GM21528 (cell line): ENCODE data around the gene CBS.
"Not testable (repeated sequence)": the region's sequence is repeated elsewhere in the genome, so short reads cannot be mapped to it uniquely, and the experiment has no call there.

ENCODE experiments used
- ATAC-seq: cut with Tn5 transposase; IDR thresholded peaks from one replicate; pipeline ENCODE4 v1.9.1; 2021; ENCODE audit warnings: mild to moderate bottlenecking, moderate library complexity; ENCODE audit not compliant: unreplicated experiment, low FRiP score

The CBS gene

DNA sequence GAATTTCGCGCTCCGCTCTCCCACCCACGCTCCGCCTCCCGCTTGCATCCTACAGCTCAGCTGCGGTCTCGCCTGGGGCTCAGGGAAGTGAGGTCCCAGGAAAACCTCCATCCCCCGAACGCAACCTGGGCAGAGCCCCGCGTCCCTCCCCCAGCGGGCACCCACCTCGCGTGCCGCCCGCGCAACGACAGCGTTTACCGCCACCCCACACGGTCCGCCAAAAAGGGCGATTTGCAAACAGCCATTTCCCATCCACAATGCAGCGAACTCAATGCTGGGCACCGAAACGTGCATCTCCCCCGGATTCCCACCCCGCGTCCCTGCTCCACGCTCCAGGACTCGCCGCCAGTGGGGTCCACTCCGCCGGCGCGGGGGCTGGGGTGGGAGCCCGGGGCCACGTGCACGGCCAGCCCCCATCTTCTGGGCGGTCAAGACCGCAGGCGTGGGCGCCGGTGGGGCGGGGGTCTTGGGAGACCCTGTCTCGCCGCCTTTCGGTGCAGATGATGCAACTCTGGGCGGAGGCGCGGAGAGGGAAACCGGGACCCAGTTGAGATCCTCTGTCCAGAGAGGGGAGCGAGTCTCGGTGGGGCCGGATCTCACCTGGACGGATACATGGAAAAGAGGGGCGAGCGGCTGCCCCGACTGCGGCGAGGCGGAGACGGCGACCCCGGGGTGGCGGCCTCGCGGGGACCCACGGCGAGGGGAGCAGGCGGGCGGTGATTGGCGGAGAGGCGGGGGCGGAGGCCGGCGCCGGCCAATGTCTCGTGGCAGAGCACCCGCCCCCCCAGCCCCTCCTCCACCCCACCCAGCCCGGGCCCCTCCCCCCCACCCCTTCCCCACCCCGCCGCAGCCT is at the start of gene CBS:
Gene CBS (minus strand): TSS at position 666 of the 853 bp plus-strand sequence. CDS start 3,642 bp downstream, outside the sequence.
- not testable (repeated sequence) for ATAC-seq

DNA sequence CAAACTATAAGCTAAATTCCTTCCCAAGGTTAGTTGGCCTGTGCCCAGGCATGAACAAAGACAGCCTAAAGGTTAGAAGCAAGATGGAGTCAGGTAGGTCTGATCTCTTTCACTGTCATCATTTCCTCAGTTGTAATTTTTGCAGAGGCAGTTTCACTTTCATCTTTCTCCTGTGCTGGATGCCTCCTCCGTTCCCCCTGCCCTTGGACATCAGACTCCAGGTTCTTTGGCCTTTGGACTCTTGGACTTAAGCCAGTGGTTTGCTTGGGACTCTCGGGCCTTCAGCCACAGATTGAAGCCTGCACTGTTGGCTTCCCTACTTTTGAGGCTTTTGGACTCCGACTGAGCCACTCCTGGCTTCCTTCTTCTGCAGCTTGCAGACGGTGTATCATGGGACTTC is 40.3 kb upstream of the CBS start:
- not testable (repeated sequence) for ATAC-seq

GRCh38 chr21:43114483-43114882 is 38.8 kb upstream of the CBS start:
- not testable (repeated sequence) for ATAC-seq

DNA sequence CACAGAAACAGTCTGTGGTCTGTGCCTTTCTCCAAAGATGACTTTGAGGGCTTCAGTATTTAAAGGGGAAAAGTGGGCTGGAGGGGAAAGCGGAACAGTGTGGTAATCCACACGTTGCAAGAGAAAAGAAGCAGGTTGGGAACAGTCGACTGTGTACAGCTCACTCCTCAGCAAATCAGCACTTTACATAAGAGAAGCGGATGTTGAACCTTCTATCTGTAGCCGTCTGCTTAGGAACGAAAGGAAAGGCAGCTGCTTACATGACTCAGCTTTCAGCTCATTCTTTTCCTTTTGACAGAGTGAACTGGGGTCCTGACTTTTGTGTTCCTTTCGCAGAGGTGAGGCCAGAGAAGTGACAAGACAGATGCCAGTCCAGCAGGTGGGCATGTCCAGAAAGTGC is 33.4 kb upstream of the CBS start:
- not testable (repeated sequence) for ATAC-seq

DNA sequence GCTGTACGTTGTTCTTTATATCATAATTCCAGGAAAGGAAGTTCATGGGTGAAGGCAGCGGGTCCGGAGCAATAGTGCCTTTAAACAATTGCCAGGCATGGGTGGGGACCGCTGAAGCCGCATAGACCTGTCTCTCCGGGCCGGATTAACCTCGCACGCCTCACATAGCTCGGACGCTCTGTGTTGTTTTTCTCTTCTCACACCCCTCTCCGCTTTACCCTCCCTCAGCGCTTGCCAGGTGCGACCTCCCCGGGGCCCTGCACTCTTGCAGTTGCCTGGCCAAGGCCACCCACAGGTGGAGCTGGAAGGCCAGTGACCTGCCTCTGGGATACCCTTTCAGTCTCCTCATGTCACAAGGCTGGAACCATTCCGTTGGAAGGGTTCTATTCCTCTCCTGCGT is 32.5 kb upstream of the CBS start:
- not testable (repeated sequence) for ATAC-seq

DNA sequence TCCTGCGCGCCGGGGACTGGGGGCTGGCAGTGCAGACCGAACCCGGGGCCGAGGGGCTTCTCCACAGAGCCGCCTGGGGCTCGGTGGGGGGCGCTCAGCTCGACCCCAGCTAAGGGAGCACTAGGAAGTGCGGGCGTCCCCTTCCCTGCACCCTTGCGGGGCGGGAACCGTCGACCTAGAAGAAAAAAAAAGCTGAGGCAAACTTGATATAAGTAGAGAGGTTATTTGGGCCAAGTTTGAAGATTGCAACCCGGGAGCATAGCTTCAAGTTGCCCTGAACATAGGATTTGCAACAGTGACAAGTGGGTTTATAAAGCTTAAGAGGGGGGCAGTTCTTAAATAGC is 32.1 kb upstream of the CBS start:
- ATAC-seq = peak; percentile 28

DNA sequence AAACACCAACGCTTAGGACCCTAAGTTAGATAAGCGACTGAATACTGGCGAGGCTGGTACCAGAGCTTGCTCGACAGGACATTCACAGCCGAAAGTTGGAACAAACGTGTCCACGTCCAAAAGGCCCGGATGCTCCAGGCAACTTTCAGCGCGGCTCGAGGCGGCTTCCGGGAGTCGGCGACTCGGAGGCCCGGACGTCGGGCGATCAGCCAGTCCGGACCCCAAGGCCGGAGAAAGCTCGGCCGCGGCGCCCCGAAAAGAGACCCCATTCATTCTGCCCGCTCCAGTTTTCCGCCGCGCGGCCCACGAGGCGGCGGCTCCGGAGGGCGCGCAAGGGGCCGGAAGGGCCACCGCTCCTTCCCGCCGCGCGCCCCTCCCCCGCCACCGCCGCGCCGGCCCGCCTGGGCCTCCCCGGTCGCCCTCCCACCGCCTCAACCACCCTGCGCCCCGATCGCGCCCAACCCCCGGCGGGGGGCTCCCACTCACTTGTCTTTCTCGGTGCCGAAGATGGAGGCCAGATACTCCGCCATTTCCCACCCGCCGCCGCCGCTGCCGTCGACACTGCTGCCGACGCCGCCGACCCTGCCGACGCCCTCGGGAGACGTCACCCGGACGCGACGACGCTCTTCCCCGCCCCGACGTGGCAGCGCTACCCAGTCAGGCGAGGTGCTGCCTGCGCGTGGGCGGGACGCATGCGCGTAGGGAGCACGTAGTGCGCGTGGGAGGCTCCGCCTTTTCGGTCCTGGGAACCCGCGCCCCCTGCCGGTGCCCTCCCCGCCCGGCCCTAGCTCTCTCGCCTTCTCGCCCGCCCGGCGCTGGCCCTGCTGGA is 31.5 kb upstream of the CBS start, which contains the start of gene U2AF1:
Gene U2AF1 (minus strand): TSS at position 606 of the 829 bp plus-strand sequence. CDS start 76 bp downstream, at position 530.
- ATAC-seq = peak; percentile 76

GRCh38 chr21:43104642-43105041 is 29.0 kb upstream of the CBS start:
- not testable (repeated sequence) for ATAC-seq

DNA sequence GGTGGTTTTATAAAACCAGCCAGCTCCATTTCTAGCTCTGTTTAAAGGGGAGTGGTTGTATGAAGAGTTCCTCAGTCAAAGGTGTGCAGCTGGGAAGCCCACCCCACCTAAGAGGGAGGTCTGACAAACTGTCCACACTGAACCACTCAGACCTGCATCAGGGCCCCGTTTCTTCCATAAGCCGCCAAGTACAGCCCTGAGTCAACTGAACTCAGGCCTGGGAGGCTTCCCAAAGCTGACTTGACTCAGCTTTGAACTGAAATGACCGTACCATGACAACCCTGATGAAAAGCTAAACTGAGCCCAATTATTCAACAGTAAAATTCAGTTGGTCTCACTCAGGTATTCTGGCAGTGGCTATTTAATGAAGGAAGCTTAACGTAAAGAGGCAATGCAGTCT is 26.6 kb upstream of the CBS start:
- ATAC-seq = not testable (repeated sequence)

DNA sequence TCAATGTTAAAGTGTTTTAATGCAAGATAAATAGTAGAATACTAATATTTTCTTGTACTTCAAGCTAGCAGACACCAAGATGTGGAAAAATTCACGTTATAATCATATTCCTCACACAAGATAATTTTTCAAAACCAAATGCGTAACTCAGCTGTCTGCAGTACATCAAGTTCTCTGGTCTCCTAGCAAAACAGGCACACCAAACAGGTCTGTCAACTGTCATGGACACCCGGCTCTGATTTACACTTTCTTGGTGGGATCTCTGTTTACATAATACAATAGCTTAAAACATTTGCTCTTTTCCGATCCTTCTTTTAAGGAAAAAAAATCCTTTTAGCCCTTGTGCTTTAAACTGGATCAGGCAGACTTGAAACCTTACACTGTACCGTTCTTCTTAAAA is 26.0 kb upstream of the CBS start:
- ATAC-seq = not testable (repeated sequence)

DNA sequence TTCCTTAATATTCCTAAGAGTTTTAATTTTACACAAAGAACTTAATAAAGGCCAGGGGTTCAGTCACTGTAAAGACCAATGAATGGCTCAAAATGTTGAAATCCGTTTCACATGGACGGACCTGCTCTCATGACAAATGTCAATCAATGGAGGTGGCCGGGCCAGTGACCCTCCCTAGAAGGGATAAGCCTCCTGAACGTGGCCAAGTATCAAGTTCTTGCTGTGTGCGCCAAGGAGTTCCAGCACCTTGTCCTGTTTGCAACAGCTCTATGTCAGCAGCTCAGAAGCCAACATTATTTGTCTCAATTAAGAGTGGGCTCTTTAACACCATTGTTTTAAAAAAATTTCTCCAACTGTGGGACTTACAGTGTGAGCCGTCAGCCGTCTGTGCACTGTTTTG is 25.4 kb upstream of the CBS start:
- not testable (repeated sequence) for ATAC-seq

GRCh38 chr21:43091979-43092614 is 16.5 kb upstream of the CBS start:
- not testable (repeated sequence) for ATAC-seq

DNA sequence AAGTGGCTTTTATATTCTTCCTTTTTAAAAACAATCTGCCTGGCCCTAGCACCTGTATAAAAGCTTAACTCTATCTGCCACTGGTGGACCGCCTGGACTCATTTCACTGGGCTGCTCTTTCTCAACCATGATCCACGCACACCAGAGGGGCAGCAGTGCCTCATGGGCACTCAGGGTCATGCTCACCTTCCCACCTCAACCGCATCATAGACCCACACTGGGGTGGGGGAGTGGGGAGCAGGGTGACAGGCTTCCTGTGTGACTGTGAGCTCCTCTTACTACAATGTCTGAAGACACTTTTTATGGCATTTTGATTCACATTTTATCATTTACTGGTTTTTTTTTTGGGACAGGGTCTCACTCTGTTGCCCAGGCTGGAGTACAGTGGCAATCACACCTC is 15.3 kb upstream of the CBS start:
- ATAC-seq = not testable (repeated sequence)

DNA sequence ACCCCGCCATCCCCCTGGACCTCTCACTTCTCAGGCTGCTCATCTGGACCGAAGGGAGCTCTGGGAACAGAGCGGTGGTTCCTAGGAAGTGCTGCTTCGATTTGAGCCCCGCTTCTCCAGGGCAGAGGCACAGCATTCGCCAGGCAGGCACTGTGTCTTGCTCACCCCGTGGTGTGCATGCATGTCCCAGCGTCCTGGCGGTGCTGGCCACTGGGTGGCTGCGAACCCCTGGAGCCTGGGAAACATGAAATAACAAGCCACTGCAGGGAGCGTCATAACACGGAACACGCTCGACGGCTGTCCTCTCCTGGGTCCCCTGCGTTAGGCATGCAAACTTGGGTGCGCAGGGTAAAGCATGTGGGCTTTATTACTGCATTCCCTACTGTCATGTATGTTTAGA is 13.8 kb upstream of the CBS start:
- not testable (repeated sequence) for ATAC-seq

GRCh38 chr21:43082587-43083300 is 7.1 kb upstream of the CBS start:
- not testable (repeated sequence) for ATAC-seq

GRCh38 chr21:43076643-43077042 is 1.0 kb upstream of the CBS start:
- ATAC-seq = not testable (repeated sequence)

DNA sequence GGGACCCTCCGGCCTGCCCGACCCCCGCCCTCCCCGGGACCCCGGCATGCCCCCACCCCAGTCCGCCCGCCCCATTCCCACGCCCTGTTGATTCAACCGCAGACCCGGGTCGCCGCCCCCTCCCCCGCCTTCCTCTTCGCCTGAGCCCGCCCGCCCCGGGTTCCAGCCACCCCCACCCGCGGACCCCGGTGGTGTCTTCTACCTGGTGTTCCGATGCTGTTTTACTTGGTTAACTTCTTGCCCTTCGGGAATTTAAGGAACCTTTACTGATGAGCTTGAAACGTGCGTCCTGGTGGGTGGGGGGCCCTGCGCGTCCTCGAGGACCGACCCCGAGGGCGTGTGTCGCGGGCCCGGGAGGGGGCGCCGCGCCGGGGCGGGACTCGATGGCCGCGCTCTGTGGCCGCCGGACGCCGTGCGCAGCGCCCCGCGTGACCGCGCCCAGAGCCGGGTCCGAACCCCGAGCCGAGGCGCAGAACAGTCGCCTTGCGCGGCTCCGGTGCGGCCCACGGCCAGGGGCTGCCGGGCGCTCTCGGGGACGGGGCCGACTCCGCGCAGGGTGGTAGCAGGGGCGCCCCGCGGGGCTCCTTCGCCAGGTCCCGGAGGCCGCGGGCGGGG is 495 bp upstream of the CBS start:
- ATAC-seq = not testable (repeated sequence)

DNA sequence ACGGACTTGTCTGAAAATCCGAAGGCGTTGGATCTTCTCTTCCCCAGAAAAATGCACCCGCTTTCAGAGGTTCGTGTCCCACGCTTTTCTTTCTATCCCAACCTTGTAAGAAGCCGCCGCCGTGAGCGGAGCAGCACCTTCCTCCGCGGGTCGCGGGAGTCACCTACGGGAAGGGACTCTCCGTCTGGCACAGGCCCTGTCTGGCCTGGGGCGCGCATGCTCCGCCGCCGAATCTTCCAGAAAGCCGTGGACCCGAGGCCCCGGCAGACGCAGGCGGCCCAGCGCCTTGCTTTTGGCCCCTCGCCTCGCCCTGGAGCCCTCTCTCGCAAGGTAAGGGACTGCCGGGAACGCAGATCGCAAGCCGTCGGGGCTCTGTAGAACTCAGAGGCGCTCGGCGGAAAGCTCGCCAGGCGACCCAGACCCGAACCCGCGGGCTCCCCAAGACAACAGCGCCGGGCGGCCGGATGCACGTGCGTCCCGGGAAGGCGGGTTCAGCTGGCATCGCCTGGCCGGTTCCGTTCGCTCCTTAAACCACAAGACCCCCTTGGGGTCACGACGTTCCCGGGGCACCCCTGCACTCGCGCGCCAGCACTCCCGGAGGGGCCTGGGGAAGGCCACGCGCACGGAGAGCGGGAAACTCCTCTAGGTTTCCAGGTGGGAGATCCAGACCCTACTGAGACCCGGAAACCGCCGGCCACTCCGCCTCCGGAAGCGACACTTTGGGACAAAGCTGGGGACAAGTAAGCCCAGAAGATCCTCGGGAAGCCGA is 1.1 kb downstream of the CBS start:
- ATAC-seq = not testable (repeated sequence)

GRCh38 chr21:43072742-43073141 is 2.9 kb downstream of the CBS start:
- ATAC-seq = not testable (repeated sequence)
